ENCODE measurements around the gene ZBTB7C. TPM values are rescaled to one million over a fixed set of nuclear protein-coding genes. Genes with fewer than 3 reads are reported as not detected.
"Not testable (repeated sequence)": the region's sequence is repeated elsewhere in the genome, so short reads cannot be mapped to it uniquely, and the experiment has no call there.

ZBTB7C gene
- total RNA-seq, 1 donor from 2014 or later = 0.67 TPM

DNA sequence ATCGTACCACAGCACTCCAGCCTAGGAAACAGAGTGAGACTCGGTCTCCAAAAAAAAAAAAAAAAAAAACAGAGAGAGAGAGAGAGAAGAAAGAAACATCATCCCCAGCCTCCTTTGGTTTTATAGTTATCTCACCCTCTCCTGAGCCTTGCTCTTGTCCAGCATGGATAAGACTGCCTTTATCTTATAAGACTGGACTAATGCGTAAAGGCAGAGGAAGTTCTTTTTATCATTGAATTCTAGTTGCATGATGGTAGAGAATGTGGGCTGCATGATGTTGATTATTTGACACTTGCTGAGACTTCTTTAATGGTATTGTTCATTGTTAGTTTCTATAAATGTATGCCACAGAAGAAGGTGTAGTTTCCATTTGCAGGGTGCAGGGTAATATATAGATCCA lies 124.4 kb downstream of the ZBTB7C start:
- Mint-ChIP-seq H3K4me3 (ENCODE audit: unreplicated experiment) (no peak overlapping the region), H3K27ac (ENCODE audit: unreplicated experiment) (no peak overlapping the region), H3K4me1 (ENCODE audit: unreplicated experiment) (no peaks in the 10 kb centered on the region), H3K9me3 (ENCODE audit: unreplicated experiment) (no peaks in the 10 kb centered on the region), H3K27me3 (ENCODE audit: unreplicated experiment) (no peaks in the 10 kb centered on the region), H3K36me3 (ENCODE audit: low read depth, unreplicated experiment) (no peaks in the 10 kb centered on the region)
- TF ChIP-seq, protein P1, sequence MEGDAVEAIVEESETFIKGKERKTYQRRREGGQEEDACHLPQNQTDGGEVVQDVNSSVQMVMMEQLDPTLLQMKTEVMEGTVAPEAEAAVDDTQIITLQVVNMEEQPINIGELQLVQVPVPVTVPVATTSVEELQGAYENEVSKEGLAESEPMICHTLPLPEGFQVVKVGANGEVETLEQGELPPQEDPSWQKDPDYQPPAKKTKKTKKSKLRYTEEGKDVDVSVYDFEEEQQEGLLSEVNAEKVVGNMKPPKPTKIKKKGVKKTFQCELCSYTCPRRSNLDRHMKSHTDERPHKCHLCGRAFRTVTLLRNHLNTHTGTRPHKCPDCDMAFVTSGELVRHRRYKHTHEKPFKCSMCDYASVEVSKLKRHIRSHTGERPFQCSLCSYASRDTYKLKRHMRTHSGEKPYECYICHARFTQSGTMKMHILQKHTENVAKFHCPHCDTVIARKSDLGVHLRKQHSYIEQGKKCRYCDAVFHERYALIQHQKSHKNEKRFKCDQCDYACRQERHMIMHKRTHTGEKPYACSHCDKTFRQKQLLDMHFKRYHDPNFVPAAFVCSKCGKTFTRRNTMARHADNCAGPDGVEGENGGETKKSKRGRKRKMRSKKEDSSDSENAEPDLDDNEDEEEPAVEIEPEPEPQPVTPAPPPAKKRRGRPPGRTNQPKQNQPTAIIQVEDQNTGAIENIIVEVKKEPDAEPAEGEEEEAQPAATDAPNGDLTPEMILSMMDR (IDR thresholded peaks at IDR 0.05; ENCODE audit: unreplicated experiment) = no peak
- DNase-seq (ENCODE audit: low spot score) = no peak

DNA sequence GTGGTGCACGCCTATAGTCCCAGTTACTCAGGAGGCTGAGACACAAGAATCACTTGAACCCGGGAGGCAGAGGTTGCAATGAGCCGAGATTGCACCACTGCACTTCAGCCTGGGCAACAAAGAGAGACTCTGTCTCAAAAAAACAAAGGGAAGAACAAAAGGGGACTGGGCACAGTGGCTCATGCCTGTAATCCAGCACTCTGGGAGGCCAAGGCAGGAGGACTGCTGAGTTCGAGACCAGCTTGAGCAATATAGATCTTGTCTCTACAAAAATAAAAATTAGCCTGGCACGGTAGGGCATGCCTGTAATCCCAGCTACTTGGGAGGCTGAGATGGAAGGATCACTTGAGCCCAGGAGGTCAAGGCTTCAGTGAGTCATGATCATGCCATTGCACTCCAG lies 125.2 kb downstream of the ZBTB7C start:
- not testable (repeated sequence) for H3K9me3 Mint-ChIP-seq (ENCODE audit: unreplicated experiment); H3K4me3 Mint-ChIP-seq (ENCODE audit: unreplicated experiment); H3K36me3 Mint-ChIP-seq (ENCODE audit: low read depth, unreplicated experiment); H3K27me3 Mint-ChIP-seq (ENCODE audit: unreplicated experiment); DNase-seq (ENCODE audit: low spot score); H3K27ac Mint-ChIP-seq (ENCODE audit: unreplicated experiment); H3K4me1 Mint-ChIP-seq (ENCODE audit: unreplicated experiment)

DNA sequence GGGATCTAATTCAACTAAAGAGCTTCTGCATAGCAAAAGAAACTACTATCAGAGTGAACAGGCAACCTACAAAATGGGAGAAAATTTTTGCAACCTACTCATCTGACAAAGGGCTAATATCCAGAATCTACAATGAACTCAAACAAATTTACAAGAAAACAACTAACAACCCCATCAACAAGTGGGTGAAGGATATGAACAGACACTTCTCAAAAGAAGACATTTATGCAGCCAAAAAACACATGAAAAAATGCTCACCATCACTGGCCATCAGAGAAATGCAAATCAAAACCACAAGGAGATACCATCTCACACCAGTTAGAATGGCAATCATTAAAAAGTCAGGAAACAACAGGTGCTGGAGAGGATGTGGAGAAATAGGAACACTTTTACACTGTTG lies 127.7 kb downstream of the ZBTB7C start:
- H3K4me1 Mint-ChIP-seq (ENCODE audit: unreplicated experiment); H3K27ac Mint-ChIP-seq (ENCODE audit: unreplicated experiment); DNase-seq (ENCODE audit: low spot score); H3K9me3 Mint-ChIP-seq (ENCODE audit: unreplicated experiment); H3K4me3 Mint-ChIP-seq (ENCODE audit: unreplicated experiment); H3K27me3 Mint-ChIP-seq (ENCODE audit: unreplicated experiment); H3K36me3 Mint-ChIP-seq (ENCODE audit: low read depth, unreplicated experiment): not testable (repeated sequence)

GRCh38 chr18:48279312-48279711 lies 129.9 kb downstream of the ZBTB7C start:
- peaks cover 3% of the 10 kb centered on the region for H3K27me3 Mint-ChIP-seq (ENCODE audit: unreplicated experiment)

DNA sequence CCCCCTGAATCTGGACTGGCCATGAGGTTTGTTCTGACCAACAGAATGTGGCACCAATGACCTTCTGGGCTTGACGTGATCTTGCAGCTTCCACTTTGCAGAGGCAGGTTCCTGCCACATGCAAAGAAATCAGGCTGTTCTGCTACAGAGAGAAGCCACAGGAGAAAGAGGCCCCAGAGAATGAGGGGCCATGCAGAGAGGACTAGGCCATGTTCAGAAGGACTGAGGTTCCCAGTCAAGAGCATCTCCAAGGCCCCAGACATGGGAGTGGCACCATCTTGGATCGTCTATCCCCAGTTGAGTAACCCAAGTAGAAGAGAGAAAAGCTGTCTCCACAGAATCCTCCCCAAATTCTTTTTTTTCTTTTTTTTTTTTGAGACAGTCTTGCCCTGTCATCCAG lies 131.1 kb downstream of the ZBTB7C start:
- Mint-ChIP-seq H3K9me3 (ENCODE audit: unreplicated experiment) (no peaks in the 10 kb centered on the region), H3K27me3 (ENCODE audit: unreplicated experiment) (peaks cover 3% of the 10 kb centered on the region), H3K36me3 (ENCODE audit: low read depth, unreplicated experiment) (no peaks in the 10 kb centered on the region), H3K4me3 (ENCODE audit: unreplicated experiment) (no peak overlapping the region), H3K27ac (ENCODE audit: unreplicated experiment) (no peak overlapping the region), H3K4me1 (ENCODE audit: unreplicated experiment) (no peaks in the 10 kb centered on the region)
- no peak for DNase-seq (ENCODE audit: low spot score)
- TF ChIP-seq, protein P1 (IDR thresholded peaks at IDR 0.05; ENCODE audit: unreplicated experiment) = no peak

More at GRCh38 chr18:48279312-48279711, 129.9 kb downstream of the ZBTB7C start:
- no peaks in the 10 kb centered on the region for H3K4me1 Mint-ChIP-seq (ENCODE audit: unreplicated experiment)
- no peak for DNase-seq (ENCODE audit: low spot score)
- no peak overlapping the region for H3K27ac Mint-ChIP-seq (ENCODE audit: unreplicated experiment)
- no peaks in the 10 kb centered on the region for H3K9me3 Mint-ChIP-seq (ENCODE audit: unreplicated experiment)
- no peak overlapping the region for H3K4me3 Mint-ChIP-seq (ENCODE audit: unreplicated experiment)
- TF ChIP-seq, protein P1 (IDR thresholded peaks at IDR 0.05; ENCODE audit: unreplicated experiment) = no peak
- H3K36me3 Mint-ChIP-seq (ENCODE audit: low read depth, unreplicated experiment) = no peaks in the 10 kb centered on the region

- TF ChIP-seq, protein P1 (IDR thresholded peaks at IDR 0.05; ENCODE audit: unreplicated experiment) = no peak
- H3K4me1 Mint-ChIP-seq (ENCODE audit: unreplicated experiment) = no peaks in the 10 kb centered on the region
- no peak overlapping the region for H3K4me3 Mint-ChIP-seq (ENCODE audit: unreplicated experiment)
- peaks cover 3% of the 10 kb centered on the region for H3K27me3 Mint-ChIP-seq (ENCODE audit: unreplicated experiment)
- no peaks in the 10 kb centered on the region for H3K9me3 Mint-ChIP-seq (ENCODE audit: unreplicated experiment)
- H3K27ac Mint-ChIP-seq (ENCODE audit: unreplicated experiment) = no peak overlapping the region
- DNase-seq (ENCODE audit: low spot score) = no peak
- H3K36me3 Mint-ChIP-seq (ENCODE audit: low read depth, unreplicated experiment) = no peaks in the 10 kb centered on the region
Observed at GRCh38 chr18:48274301-48274700, 134.9 kb downstream of the ZBTB7C start.

Data from endothelial cell (in vitro differentiated cells).